ENCODE data around the gene TMEM50B.

TMEM50B gene

DNA sequence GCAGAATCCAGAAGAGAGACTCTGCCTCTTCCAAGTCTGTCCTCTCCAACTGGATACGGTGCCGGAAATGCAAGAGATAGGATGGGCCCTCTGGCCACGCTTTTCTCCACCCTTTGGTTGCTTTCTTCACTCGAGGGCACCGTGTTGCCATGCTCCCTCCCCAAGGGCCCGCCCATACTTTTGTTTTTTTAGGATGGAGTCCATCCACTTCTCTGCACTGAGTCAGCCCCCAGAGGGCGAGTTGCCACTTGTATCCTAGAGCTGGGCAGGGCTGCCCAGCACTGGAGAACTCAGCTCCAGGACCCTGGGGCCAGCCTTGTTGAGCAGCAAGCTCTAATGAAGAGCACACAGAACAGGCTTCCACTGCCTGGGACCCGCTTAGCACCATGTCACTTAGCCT lies 51.1 kb downstream of the TMEM50B start:
- DNase-seq (ENCODE audit: extremely low spot score) = no peak
- TF ChIP-seq, protein P1, sequence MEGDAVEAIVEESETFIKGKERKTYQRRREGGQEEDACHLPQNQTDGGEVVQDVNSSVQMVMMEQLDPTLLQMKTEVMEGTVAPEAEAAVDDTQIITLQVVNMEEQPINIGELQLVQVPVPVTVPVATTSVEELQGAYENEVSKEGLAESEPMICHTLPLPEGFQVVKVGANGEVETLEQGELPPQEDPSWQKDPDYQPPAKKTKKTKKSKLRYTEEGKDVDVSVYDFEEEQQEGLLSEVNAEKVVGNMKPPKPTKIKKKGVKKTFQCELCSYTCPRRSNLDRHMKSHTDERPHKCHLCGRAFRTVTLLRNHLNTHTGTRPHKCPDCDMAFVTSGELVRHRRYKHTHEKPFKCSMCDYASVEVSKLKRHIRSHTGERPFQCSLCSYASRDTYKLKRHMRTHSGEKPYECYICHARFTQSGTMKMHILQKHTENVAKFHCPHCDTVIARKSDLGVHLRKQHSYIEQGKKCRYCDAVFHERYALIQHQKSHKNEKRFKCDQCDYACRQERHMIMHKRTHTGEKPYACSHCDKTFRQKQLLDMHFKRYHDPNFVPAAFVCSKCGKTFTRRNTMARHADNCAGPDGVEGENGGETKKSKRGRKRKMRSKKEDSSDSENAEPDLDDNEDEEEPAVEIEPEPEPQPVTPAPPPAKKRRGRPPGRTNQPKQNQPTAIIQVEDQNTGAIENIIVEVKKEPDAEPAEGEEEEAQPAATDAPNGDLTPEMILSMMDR (IDR thresholded peaks at IDR 0.05; ENCODE audit: control extremely low read depth, extremely low read depth, low read depth, missing control alignments) = no peak
- CTCF ChIA-PET = interaction anchor here (1.1 to 3.7 kb wide), 7 partner anchors 9 to 231 kb away, joined by 3 to 17 read pairs (median 4); no protein-coding TSS in a partner anchor
- POLR2A ChIA-PET = no interaction called here

DNA sequence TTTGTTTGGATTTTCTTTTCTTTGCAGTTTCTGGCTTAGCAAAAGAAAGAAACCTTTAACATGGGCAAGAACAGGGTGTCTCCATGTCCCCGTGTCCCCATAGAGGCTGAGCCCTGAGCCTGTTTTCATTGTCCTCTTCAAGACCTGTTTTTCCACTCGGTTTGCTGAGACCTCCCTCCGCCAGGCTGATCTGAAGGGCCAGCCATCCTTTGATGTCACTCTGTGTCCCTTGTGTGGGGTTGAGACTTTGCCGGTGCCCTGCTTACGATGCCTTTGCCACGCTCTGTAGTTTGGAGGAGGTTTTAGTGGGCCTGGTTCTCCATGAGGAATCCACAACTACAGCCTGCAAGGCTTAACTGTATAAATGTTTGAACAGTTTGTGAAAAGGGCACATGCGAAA lies 52.7 kb downstream of the TMEM50B start:
- POLR2A ChIA-PET = no interaction called here
- TF ChIP-seq, protein P1 (IDR thresholded peaks at IDR 0.05; ENCODE audit: control extremely low read depth, extremely low read depth, low read depth, missing control alignments) = no peak
- DNase-seq (ENCODE audit: extremely low spot score) = no peak
- CTCF ChIA-PET = interaction anchor here (0.8 to 2.1 kb wide), 3 partner anchors 11 to 300 kb away, joined by 3 to 5 read pairs (median 3); no protein-coding TSS in a partner anchor

DNA sequence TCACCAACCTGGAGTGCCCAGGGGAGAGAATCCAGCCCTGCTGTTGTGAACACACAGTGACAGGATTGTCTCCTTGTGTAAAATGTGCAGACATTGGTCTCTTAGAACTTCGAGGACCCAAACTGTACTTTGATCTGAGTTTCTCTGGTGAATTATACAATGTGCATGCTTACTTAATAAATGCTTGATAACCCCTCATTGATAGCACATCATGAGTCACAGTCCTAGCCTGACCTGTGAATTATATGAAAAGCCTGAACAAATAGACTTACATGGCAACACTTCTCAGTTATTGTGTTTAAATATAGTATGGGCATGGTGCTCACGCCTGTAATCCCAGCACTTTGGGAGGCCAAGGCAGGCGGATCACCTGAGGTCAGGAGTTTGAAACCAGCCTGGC lies 53.9 kb downstream of the TMEM50B start:
- no peak for DNase-seq (ENCODE audit: extremely low spot score)
- ChIA-PET POLR2A (interaction anchor here (0.6 kb wide), 1 partner anchor 21 kb away, joined by 3 read pairs; no protein-coding TSS in a partner anchor), CTCF (interaction anchor here (0.9 kb wide), 1 partner anchor 19 kb away, joined by 3 read pairs; no protein-coding TSS in a partner anchor)
- TF ChIP-seq, protein P1 (IDR thresholded peaks at IDR 0.05; ENCODE audit: control extremely low read depth, extremely low read depth, low read depth, missing control alignments) = no peak

DNA sequence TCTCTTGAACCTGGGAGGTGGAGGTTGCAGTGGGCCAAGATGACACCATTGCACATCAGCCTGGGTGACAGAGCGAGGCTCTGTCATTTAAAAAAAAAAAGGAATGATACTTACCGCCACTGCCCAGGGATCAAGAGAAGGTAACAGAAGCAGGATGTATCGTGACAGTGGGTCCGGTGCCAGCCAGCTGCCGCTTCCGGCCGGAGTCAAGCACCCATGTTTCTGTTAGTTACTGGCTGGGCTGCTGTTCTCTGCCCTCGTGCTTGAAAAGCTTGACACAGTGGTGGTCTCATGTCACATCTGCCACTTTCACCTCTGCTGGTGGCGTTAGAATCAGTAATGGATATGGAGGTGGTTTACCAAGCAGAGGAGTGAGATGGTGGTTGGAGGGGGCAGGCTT lies 55.6 kb downstream of the TMEM50B start:
- ChIA-PET POLR2A (no interaction called here), CTCF (interaction anchor here (1.5 to 1.8 kb wide), 2 partner anchors 21 to 182 kb away, joined by 4 read pairs; no protein-coding TSS in a partner anchor)
- no peak for DNase-seq (ENCODE audit: extremely low spot score)
- TF ChIP-seq, protein P1 (IDR thresholded peaks at IDR 0.05; ENCODE audit: control extremely low read depth, extremely low read depth, low read depth, missing control alignments) = no peak

DNA sequence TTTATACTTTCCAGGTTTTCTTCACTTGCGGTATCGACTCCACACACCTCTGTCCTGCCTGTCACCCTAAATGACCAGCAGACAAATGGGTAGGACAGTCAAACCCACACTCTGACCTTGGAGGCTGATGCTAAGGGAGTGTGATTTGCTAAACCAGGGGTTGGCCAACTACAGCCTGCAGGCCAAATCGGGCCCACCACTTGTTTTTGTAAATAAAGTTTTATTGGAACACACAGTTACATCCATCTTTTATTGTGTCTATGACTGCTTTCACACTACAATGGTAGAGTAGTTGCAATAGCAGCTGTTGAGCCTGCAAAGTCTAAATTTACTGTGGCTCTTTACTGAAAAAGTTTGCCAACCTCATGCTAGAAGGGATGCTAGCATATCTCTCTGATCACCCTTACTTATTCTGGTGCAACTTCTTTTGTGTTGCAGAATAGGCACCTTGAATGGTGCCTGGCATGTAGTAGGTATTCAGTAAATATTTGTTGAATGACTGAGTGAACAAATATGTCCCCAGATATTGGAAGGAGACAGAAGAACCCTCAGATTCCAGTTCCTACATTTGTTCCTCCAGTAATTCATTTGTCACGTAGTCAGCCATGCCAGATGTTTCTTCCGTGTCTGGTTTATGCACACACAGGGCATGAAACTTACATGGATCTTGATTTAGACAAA lies 57.9 kb downstream of the TMEM50B start:
- TF ChIP-seq, protein P1 (IDR thresholded peaks at IDR 0.05; ENCODE audit: control extremely low read depth, extremely low read depth, low read depth, missing control alignments) = no peak
- POLR2A ChIA-PET = no interaction called here
- CTCF ChIA-PET = interaction anchor here (1.8 kb wide), 1 partner anchor 60 kb away, joined by 6 read pairs; no protein-coding TSS in a partner anchor
- no peak for DNase-seq (ENCODE audit: extremely low spot score)

DNA sequence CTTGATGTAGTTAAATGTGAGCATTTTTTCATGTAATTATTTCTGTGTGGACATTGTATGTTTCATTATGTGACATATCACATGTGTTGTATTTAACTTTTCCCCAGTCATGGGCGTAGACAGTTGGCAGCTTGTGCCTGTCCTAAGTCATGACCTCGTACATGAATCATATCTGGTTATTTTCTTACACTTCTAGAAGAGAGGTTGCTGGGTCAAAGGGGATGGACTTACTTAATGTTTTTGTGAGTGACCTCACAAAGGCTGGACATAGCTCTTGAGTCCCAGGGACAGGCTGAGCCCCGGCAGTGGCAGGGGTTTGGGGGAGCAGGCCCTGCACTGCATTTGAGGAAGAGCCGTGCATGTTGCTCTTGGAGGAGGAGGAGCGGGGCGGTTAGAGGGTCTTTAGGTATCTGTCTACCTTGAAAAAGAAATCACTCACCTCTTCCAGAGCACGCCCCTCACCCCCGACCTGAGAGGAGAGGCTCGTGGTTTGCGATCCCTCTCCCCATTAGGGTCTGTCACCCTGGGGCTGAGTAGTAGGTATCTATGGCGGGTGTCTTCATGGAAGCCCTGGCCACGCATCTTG lies 60.1 kb downstream of the TMEM50B start:
- CTCF ChIA-PET = interaction anchor here (1.1 kb wide), 1 partner anchor 9 kb away, joined by 3 read pairs; no protein-coding TSS in a partner anchor
- POLR2A ChIA-PET = interaction anchor here (1.0 kb wide), 1 partner anchor 73 kb away, joined by 3 read pairs; no protein-coding TSS in a partner anchor
- no peak for DNase-seq (ENCODE audit: extremely low spot score)
- TF ChIP-seq, protein P1 (IDR thresholded peaks at IDR 0.05; ENCODE audit: control extremely low read depth, extremely low read depth, low read depth, missing control alignments) = no peak

All from GM10248 (cell line).